Measurements from ENCODE around the gene EFTUD2. TPM values are rescaled to one million over a fixed set of nuclear protein-coding genes. Genes with fewer than 3 reads are reported as not detected.

The EFTUD2 gene
- total and polyA plus RNA-seq, 9 of the 15 experiments (the other 6 are each of a cell fraction or from before 2014, with no cell fraction given): 65.8 to 362 (median 218) TPM

DNA sequence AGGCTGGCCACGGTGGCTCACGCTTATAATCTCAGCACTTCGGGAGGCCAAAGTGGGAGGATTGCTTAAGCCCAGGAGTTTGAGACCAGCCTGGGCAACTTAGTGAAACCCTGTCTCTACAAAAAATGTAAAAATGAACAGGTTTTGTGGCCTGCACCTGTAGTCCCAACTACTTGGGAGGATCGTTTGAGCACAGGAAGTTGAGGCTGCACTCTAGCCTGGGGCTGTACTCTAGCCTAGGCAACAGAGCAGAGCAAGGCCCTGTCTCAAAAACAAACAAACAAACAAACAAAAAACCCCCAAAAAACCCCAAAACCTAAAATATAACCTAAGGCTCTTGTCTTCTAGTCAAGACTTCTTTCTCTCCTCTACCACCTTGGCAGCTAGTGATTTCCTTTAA is 59.0 kb downstream of the EFTUD2 start:
- Histone ChIP-seq H3K27ac (ENCODE audit: extremely low read depth, low read depth, low read length) (no peak overlapping the region), H4K20me1 (replicated peaks; ENCODE audit: control insufficient read depth, insufficient read depth, low read length) (no peaks in the 10 kb centered on the region), H3K79me2 (ENCODE audit: control insufficient read depth, insufficient read depth, low read length) (no peaks in the 10 kb centered on the region), H3K36me3 (ENCODE audit: control insufficient read depth, insufficient read depth, low read length) (no peaks in the 10 kb centered on the region), H3K27me3 (ENCODE audit: control insufficient read depth in 2 of 2, insufficient read depth in 2 of 2, low read length in 2 of 2) (no peaks in the 10 kb centered on the region), H3K9me1 (ENCODE audit: control insufficient read depth, insufficient read depth, low read length) (no peaks in the 10 kb centered on the region), H2AFZ (ENCODE audit: low read depth, low read length) (no peak overlapping the region), H3K4me2 (ENCODE audit: insufficient read depth, low read length) (no peak overlapping the region), H3K9ac (ENCODE audit: insufficient read depth in 1 of 2, low read depth in 2 of 2, low read length in 2 of 2) (no peak overlapping the region), H3K9me3 (replicated peaks; ENCODE audit: control insufficient read depth, insufficient read depth, low read depth, low read length) (no peaks in the 10 kb centered on the region), H3K4me3 (no peak overlapping the region), H3K4me1 (replicated peaks in 1 of 2; ENCODE audit: control insufficient read depth in 2 of 2, insufficient read depth in 2 of 2, low read length in 2 of 2) (no peaks in the 10 kb centered on the region; a peak in 1 of 5 replicates)
- no peak for FAIRE-seq
- in situ Hi-C loops (cut with MboI): no loop called here
- intact Hi-C loops (cut with micrococcal nuclease): loop anchor here (5.0 kb wide), 1 partner anchor 63 kb away; no protein-coding TSS in a partner anchor
- DNase-seq (ENCODE audit: extremely low read depth in 1 of 4, low spot score in 3 of 4): no peak
- TF ChIP-seq DACH1 (IDR thresholded peaks at IDR 0.05; ENCODE audit: partially characterized antibody): no peak
- no peak for TF ChIP-seq TOE1 (IDR thresholded peaks at IDR 0.05; ENCODE audit: borderline replicate concordance)
- no peak for TF ChIP-seq TOE1 (CRISPR knock-in tag; IDR thresholded peaks at IDR 0.05; ENCODE audit: borderline replicate concordance, low read depth)
- TF ChIP-seq ZNF311 (CRISPR knock-in tag; IDR thresholded peaks at IDR 0.05): no peak
- no peak for TF ChIP-seq HBP1 (CRISPR knock-in tag; IDR thresholded peaks at IDR 0.05)
- no peak for TF ChIP-seq NCOA6 (IDR thresholded peaks at IDR 0.05)
- TF ChIP-seq YBX1 (IDR thresholded peaks at IDR 0.05): no peak
- no peak for TF ChIP-seq MAFK (IDR thresholded peaks at IDR 0.05; ENCODE audit: low read length)
- no peak for TF ChIP-seq KDM1A (IDR thresholded peaks at IDR 0.05)
- CTCF ChIA-PET (ENCODE audit: low intra/inter-chr PET ratio): no interaction called here
- WGBS (ENCODE audit: insufficient coverage, low coverage, missing lambda C conversion rate): 6% methylated on average over 4 of the region's 4 CpGs
- no peak for ATAC-seq
- BruUV-seq (replicated peaks): no TSS peak
- POLR2A ChIA-PET: interaction anchor here (0.7 to 1.2 kb wide), 3 partner anchors 22 to 30 kb away, joined by 3 read pairs; no protein-coding TSS in a partner anchor

All from K562 (cell line).